ENCODE measurements around the gene SMCO3.

SMCO3 gene

DNA sequence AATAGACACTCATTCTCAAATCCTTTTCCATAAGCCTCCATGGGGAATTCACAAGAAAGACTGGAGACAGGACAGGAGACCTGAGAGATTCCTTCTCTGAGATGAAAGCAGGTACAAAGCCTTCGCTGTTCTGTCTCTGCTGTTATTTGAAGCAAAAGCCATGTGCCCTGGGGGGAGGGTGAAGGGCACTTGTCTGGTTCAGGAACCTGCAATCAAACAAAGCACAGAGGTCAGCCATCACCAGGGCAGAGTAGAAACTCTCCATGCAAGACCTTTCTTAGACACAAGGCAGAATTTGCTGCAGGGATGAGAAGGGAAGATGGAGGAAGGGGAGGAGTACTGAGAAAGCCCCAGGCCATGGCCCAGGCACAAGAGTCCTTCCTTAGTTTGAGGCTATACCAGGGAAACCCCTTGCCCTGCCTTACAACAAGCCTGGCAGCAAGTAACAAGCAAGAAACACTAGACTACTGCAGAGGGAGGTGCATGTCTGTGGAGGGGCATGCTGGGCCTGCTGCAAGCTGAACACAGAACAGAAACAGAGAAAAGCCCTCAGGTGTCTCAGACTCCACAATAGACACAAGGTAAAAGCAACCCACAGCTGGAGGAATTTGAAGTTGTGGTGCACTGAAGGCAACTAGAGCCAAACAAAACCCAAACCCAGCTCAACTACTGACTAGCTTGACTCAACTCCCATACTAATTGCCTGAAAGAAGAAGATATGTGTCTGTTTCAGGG is 37.1 kb upstream of the SMCO3 start:
- in situ Hi-C loops (cut with MboI; ENCODE audit: low sequenced_read_pairs, unreplicated experiment) = no loop called here
- no peak for DNase-seq (ENCODE audit: low spot score)

DNA sequence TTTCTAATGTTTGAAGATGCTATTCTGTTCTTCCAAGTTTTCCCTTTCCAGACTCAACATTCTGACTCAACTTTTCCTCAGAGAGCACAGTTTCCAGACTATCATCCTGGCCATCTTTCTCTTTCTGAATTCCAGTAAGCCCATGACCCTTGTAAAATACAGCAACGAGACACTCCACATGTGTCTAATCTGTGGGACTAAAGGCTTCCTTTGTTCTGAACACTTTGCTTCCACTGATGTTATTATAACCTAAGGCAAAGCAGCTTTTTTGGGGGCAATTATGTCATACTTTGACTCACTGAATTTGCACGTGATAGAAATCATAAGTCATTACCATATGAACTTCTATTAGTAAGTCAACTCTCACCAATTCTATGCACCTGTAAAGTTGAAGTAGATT is 35.7 kb upstream of the SMCO3 start:
- in situ Hi-C loops (cut with MboI; ENCODE audit: low sequenced_read_pairs, unreplicated experiment) = no loop called here

More for the DNA sequence above, 37.1 kb upstream of the SMCO3 start:
- TF ChIP-seq, protein P1, sequence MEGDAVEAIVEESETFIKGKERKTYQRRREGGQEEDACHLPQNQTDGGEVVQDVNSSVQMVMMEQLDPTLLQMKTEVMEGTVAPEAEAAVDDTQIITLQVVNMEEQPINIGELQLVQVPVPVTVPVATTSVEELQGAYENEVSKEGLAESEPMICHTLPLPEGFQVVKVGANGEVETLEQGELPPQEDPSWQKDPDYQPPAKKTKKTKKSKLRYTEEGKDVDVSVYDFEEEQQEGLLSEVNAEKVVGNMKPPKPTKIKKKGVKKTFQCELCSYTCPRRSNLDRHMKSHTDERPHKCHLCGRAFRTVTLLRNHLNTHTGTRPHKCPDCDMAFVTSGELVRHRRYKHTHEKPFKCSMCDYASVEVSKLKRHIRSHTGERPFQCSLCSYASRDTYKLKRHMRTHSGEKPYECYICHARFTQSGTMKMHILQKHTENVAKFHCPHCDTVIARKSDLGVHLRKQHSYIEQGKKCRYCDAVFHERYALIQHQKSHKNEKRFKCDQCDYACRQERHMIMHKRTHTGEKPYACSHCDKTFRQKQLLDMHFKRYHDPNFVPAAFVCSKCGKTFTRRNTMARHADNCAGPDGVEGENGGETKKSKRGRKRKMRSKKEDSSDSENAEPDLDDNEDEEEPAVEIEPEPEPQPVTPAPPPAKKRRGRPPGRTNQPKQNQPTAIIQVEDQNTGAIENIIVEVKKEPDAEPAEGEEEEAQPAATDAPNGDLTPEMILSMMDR (IDR thresholded peaks at IDR 0.05; ENCODE audit: borderline replicate concordance, control extremely low read depth, extremely low read depth, insufficient read depth, missing control alignments) = no peak

DNA sequence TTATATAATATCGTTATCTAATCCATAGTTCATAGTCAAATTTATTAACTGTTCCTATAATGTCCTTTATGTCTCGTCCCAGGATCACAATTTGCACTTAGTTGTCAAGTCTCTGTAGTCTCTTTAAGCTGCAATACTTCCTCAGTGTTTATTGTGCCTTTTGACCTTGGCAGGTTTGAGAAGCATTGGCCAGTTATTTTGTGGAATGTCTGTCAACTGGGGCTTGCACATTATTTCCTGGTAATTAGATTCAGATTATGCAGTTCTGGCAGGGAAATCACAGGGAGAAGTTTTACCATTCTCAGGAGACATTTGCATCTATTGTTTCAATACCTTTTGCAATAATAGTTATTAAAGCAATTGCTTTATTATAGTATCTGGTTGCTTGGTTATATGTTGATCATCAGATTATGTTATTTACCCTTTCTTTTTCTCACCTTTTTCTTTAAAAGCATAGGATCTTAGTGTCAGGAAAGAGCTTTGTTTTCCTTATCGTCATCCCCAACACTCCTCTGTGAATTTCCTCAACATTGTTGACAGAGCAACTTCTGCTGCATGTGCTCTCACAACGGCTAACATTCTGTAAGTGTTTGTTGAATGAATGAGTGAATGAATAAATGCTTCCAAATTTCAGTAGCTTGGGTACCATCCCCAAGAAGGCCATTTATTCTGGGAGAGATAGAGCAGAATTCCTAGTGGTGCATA is 33.0 kb upstream of the SMCO3 start:
- in situ Hi-C loops (cut with MboI; ENCODE audit: low sequenced_read_pairs, unreplicated experiment) = no loop called here
- TF ChIP-seq, protein P1 (IDR thresholded peaks at IDR 0.05; ENCODE audit: borderline replicate concordance, control extremely low read depth, extremely low read depth, insufficient read depth, missing control alignments) = no peak
- no peak for DNase-seq (ENCODE audit: low spot score)

More for the DNA sequence above, 35.7 kb upstream of the SMCO3 start:
- no peak for DNase-seq (ENCODE audit: low spot score)
- TF ChIP-seq, protein P1 (IDR thresholded peaks at IDR 0.05; ENCODE audit: borderline replicate concordance, control extremely low read depth, extremely low read depth, insufficient read depth, missing control alignments) = no peak

DNA sequence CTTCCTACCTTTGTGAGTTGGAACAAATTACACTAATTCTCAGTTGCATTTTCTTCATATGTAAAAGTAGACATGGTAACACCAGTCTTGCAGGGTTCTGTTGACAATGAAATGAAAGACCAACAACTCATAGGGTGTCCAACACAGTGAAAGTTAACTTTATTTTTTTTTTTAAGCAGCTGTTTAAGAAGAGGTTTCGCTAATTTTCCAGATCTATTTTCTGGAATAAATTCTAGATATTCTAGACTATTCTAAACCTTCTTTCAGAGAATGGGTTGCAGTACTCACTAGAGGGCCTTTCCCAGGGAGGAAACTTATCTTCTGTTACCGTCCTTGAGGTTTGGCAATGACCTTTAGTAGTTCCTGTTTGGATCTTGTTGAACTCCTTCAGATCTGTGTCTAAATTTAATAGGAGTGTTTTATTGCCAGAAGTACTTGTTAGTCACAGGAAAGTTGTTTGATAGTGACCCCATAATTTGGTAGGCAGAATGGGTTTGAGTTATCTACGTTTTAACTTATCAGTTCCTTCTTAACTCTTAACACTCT is 32.1 kb upstream of the SMCO3 start:
- TF ChIP-seq, protein P1 (IDR thresholded peaks at IDR 0.05; ENCODE audit: borderline replicate concordance, control extremely low read depth, extremely low read depth, insufficient read depth, missing control alignments) = no peak
- no peak for DNase-seq (ENCODE audit: low spot score)
- in situ Hi-C loops (cut with MboI; ENCODE audit: low sequenced_read_pairs, unreplicated experiment) = no loop called here

DNA sequence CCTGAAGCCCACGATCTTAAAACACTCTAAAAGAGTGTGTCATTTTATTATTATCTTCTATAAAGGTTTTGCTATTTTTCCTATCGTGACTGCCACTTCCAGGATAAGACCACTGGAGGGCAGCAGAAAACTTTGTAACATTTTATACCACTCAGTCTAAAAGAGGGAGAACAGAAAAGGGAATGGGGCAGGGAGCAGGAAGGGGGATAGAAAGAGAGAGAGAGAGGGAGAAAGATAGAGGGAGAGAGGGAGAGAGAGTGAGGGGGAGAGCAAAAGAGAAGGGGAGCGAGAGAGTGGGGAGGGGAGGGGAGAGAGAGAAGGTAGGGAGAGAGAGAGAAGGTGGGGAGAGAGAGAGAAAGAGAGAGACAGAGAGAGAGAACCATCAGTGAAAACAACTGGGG is 31.4 kb upstream of the SMCO3 start:
- DNase-seq (ENCODE audit: low spot score) = peak; percentile 67
- in situ Hi-C loops (cut with MboI; ENCODE audit: low sequenced_read_pairs, unreplicated experiment) = no loop called here
- TF ChIP-seq, protein P1 (IDR thresholded peaks at IDR 0.05; ENCODE audit: borderline replicate concordance, control extremely low read depth, extremely low read depth, insufficient read depth, missing control alignments) = peak; percentile 67

DNA sequence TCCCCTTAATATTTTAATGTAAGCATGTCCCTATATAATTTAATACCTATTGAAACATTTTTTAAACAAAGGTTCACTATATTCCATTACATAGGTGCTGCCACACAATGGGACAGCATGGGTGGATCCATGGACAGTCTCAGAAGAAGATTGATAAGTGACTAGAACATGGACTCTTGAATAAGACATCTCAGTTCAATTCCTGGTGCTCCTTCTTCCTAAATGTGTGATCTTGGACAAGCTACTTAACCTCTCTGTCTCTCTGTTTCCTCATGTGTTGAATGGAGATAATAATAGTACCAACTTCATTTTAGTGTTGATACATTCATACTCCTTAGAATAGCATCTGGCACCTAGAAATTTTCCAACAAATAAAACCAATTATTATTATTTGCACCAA is 30.4 kb upstream of the SMCO3 start:
- no peak for DNase-seq (ENCODE audit: low spot score)
- in situ Hi-C loops (cut with MboI; ENCODE audit: low sequenced_read_pairs, unreplicated experiment) = loop anchor here (5.0 kb wide), 1 partner anchor 153 kb away; no protein-coding TSS in a partner anchor
- TF ChIP-seq, protein P1 (IDR thresholded peaks at IDR 0.05; ENCODE audit: borderline replicate concordance, control extremely low read depth, extremely low read depth, insufficient read depth, missing control alignments) = no peak
